SIG-M5 (cell line): Measurements from ENCODE around the gene GAREM1.

ENCODE experiments used
- DNase-seq: peaks from one replicate; lab custom pipeline; 2025; lab: John Stamatoyannopoulos, UW

The GAREM1 gene

DNA sequence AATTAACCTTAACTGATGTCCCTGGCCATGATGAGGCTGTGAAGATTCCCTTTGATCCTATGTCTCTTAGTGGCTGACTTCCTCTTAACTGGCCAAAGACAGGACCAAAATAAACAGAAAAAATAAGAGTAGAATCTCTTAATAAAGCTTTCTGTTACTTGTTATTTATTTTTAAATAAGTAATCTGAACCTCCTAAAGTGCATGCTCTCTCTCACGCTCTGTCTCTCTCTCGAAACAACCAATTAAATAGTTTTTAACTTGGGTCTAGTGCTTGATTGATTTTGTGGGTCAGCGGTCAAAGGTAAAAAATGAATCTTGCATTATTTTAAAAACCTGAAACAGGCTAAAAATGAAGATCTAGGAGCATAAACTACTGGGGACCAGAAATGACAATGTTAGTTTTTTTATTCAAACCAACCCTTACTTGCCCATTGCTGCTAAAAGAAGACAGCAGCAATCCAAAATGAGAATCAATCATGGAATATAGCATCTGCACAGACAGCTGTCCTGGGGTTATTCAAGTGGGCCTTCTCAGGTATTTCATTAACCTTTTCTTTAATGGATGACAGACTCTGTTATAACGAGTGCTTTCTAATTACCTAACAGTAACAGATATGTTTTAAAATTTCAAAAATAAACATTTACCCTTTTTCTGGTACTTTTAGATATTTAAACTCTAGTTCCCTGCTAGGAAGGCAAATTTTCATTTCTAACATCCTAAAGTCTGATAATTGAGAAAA lies 11.2 kb downstream of the GAREM1 start:
- no peak for DNase-seq

DNA sequence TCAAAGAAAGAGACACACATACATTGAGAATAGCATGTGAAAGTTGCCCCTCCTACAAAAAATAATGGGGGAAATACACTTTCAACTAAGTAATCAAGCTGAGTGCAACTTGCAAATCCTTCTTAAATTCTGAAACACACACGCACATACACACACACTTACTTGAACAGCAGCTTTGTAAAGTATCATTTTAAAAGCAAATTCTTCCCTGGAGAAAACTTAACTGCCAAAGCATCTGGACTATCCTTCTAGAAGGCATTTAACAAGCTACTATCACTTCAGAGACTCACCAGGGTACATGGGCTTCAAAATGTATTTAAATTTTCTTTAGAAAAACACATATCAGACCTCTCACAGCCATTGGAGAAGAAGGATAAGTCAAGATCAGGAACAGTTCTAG lies 15.3 kb downstream of the GAREM1 start:
- no peak for DNase-seq

- no peak for DNase-seq
Measured at GRCh38 chr18:32454593-32454992, 16.1 kb downstream of the GAREM1 start.

- no peak for DNase-seq
Measured at GRCh38 chr18:32450874-32451273, 19.8 kb downstream of the GAREM1 start.

DNA sequence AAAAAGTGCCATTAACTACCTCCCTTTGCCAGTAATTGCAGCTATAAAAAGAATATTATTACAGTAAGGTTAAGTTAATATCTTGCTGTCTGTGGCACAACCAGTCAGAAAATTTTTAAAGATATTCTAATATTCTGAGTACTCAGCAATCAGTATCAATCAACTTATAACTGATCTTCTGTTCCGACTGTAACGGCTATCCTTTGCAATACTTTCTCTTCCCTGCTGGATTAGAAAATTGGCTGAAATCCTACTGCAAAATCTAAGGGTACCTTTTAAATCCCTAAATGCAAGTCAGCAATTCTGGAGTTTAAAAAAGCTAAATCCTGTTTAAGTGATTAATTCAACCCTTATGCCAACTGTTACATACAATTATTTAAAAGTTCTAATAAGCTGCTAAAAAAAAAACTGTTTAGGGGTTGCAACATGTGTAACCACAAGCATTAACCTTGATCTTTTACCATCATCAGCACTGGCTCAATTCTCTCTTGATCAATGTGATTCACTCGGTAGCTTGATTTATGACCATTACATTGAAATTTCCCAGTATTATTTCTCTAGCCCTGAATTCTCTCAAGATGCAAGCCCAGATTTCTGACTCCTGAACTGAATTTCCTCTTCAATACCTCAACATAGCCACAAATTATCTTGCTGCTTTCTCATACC lies 20.5 kb downstream of the GAREM1 start:
- DNase-seq: no peak

GRCh38 chr18:32446780-32447179 lies 23.9 kb downstream of the GAREM1 start:
- DNase-seq: no peak

DNA sequence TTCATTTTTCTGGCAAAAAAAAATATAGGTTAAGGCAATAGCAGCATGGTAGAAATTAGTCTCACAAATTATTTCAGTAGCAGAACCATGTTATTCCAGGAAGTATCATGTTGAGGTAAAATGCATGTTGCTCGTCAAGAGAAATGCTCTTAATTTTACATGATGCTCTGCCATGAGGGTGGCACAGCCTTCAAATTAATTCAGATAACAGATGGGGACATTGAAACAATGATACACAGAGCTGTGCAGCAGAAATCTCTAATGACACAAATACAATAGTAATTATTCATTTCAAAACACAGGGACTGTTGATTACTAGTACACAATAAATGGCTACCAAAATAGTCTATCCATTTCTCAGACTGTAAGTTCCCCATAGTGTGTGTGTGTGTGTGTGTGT lies 24.8 kb downstream of the GAREM1 start:
- DNase-seq: no peak

GRCh38 chr18:32443706-32444215 lies 26.9 kb downstream of the GAREM1 start:
- no peak for DNase-seq

DNA sequence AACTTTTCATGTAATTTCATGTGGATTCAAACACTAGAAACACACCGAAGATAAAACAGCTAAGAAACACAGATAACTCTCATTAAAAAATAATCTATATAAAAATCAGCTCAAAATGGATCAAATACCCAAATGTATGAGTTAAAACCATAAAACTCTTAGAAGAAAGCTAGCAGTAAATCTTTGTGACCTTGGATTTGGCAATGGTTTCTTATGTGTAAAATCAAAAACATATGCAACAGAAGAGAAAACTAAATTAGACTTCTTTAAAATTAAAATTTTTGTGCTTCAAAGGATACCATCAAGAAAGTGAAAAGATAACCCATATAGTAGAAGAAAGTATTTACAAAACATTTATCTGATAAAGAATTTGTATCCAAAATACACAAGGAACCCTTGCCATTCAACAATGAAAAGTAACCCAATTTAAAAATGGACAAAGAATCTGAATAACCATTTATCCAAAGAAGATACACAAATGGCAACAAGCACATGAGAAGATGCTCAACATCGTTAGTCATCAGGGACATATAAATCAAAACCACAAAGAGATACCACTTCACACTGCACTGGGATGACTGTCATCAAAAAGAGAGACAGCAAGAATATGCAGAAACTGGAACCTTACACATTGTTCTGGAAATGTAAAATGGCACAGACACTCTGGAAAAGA lies 27.5 kb downstream of the GAREM1 start:
- DNase-seq: no peak

DNA sequence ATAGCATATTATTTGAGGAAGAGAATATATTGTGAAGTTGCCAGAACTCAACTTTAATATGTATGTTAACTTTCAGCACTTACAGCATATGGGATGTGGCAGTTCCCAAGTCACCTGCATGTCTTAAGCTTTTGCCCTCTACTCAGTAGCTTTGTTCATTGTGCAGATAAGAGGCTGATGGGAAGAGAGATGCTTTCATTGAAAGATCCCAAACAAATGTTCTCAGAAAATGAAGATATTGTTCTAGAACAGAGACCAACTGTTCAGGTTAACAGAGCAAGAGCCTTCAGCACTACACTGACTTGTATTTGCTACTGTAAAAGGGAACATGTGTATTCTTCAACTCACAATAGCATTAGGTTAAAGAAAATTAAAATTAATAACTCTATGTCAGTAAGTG lies 28.1 kb downstream of the GAREM1 start:
- DNase-seq: no peak

DNA sequence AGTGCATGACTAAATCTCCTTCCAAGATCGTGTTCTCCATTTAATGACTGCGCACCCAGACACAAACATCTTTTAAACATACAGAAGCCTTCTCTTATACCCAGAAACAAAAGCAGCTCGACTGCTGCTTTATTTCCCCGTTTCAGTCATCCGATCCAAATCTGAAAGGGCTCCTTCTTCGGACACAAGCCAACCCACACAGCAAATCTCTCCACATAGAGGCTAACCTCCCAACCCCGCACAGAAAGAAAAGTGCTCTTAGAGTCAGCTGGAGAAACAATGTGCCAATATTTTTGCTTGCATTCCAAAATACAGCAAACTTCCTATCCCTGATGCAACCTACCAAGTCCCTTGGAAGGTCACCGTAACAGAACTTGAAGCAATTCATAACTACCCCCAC lies 29.1 kb downstream of the GAREM1 start:
- DNase-seq: no peak

- DNase-seq: no peak
Measured at GRCh38 chr18:32440518-32440917, 30.2 kb downstream of the GAREM1 start.

- no peak for DNase-seq
Measured at GRCh38 chr18:32439802-32440201, 30.9 kb downstream of the GAREM1 start.

GRCh38 chr18:32439241-32439640 lies 31.4 kb downstream of the GAREM1 start:
- DNase-seq: no peak

GRCh38 chr18:32438173-32438572 lies 32.5 kb downstream of the GAREM1 start:
- no peak for DNase-seq

GRCh38 chr18:32437100-32437834 lies 33.4 kb downstream of the GAREM1 start:
- no peak for DNase-seq

- no peak for DNase-seq
Measured at GRCh38 chr18:32435631-32436500, 34.8 kb downstream of the GAREM1 start.

DNA sequence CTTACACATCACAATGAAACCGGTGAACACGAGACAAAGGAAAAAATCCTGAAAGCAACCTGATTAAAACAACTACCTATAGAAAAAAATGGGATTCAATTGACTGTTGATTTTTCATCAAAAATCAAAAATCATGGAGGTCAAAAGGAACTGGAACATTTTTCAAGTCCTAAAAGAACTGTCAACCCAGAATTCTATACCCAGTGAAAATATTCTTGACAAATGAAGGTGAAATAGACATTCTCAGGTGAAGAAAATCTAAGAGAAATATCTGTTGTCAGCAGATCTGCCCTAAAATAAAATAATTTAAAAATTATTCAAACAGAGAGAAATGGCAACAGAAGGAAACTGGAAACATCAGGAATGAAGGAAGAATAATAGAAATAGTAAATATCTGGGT lies 38.9 kb downstream of the GAREM1 start:
- no peak for DNase-seq

DNA sequence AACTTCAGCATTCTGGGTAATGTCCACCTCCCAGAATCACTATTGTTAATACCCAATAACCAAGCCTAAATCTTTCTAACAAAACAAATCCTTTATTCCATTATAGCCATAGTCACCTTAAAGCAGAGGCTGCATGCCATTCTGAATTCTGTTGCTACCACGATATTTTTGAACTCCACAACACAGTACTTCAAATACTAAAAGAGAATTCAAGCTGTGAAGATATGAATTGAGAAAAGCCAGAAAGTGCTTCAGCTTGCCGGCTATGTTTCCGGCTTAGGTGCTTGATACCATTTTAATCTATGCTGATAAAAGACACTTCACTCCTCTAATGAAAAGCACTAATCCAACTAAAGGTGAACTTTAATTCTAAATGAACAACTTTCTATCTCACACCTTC lies 41.3 kb downstream of the GAREM1 start:
- no peak for DNase-seq

DNA sequence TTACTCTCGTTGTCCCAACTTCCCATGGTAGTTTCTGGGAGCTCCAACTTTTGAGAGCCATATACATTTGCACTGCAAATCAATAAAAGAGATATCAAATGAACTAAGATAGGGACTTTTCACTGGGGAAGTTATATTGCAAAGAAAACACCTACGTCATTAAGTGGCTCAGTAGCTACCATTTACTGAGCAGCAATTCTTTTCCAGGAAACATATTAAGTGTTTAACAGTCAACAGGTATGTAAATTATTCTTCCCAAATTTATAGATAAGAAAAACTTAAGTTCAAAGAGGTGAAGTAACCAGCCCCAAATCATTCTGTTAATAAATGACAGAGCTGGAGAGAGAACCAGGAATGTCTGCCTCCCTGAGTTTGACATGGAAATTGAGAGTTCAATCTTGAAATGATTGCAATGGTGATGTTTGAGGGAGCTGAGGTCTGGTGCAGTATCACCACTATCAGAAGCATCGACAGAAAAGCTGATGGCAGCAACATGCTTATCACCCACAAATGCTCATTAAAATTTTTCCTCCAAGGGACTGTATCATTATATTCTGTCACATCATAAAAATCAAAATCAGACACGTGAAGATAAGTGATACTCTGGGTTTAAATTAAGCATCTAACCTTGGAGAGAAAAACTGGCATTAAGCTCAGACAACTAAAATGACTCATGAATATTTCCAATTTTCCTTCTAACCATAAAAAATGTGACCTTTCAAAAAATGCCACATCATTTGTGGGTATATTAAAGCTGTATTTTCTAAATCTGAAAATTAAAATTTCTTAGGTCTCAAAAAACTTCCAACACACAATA lies 43.4 kb downstream of the GAREM1 start:
- no peak for DNase-seq

DNA sequence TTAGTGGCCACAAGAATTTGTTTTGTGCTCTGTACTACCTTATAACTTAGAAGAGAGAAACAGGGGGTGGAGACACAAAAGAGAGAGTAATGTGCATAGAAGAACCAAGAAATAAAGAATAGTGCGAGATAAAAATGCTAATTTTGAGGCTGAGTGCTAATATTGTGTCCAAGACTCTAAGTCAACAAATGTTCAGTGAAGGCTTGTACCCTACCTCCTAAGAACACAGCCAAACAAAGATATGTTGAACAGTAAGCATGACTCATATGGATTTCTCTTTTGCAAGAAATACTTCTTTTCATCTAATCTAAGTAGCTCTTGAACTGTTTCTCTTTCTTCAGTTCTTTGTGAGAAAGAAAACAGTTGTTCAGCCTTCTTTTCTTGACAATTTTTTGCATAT lies 45.2 kb downstream of the GAREM1 start:
- DNase-seq: no peak
